Measurements from ENCODE around the gene CCDC157. TPM values are rescaled to one million over a fixed set of nuclear protein-coding genes. Genes with fewer than 3 reads are reported as not detected.
A peak's percentile ranks its signal among the peaks of the same experiment; 100 is the strongest.

CCDC157 gene
- total RNA-seq, 2 experiments from 2014 or later = 3.3 to 3.4 TPM

DNA sequence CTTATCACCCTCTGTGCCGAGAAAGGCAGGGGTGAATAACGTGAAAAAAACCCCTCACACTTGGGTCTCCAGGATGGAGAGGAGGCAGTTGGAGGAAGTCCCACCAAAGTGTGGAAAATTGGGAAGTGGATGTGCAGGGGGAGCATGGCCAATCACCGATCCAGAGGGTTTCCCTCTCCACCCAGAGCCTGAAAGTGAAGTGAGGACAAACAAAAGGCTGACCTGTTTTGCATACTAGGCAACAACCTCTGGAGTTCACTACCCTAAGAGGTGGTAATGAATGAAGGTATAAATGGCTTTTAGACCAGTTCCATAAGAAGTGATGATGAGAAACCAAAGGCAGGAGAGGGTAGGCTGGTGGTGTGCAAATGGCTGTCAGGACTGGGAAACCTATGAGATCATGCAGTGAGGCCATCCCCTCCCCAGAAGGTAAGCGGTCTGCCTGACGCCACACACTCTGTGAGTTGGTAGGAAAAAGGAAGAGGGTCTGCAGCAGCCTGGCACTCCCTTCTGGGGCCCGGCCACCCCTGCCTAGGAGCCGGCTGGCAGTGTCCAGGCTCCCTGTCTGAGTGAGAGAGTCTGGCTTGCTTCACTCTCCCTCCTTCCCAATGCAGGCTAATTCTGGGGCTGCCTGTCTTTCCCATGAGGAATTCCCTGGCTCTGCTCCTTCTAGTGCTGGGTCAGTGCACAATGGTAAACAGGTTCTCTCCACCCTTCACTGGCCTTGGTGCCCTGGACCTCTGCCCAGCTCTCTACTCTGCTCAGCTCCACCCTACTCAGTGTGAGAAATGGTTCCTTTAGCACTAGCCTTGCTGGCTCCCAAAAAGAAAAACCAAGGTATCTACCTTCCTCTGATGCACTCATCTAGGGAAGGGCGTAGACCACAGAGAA, 45.7 kb upstream of the CCDC157 start:
- CTCF ChIA-PET (ENCODE audit: unreplicated experiment) = no interaction called here
- no TSS peak for BruUV-seq (replicated peaks)
- POLR2A ChIA-PET = interaction anchor here (0.9 to 1.4 kb wide), 2 partner anchors 16 to 112 kb away, joined by 4 to 7 read pairs; partner anchors contain the start of gene TBC1D10A
- peaks cover 58% of the 10 kb centered on the region for H3K4me1 ChIP-seq (ENCODE audit: insufficient read depth, low read length, poor library complexity, severe bottlenecking)
- H3K9me3 ChIP-seq (ENCODE audit: low read length) = no peaks in the 10 kb centered on the region
- no peak overlapping the region for H3K4me3 ChIP-seq (ENCODE audit: low read depth, low read length, poor library complexity, severe bottlenecking)
- peak overlapping the region; percentile 33; the same call in 1 of the 2 replicates for H3K4me2 ChIP-seq (ENCODE audit: low read length)
- peaks cover 5% of the 10 kb centered on the region; the same call in 1 of the 2 replicates for H3K79me2 ChIP-seq (ENCODE audit: insufficient read depth, low read depth, low read length)
- no peak for DNase-seq (ENCODE audit: low spot score)
- no peaks in the 10 kb centered on the region for H3K9me2 ChIP-seq (ENCODE audit: insufficient read depth, low read length)
- H4K20me1 ChIP-seq (ENCODE audit: insufficient read depth, low read length) = no peaks in the 10 kb centered on the region
- H3K27ac ChIP-seq (ENCODE audit: low read depth, low read length, poor library complexity, severe bottlenecking) = no peak overlapping the region
- no peaks in the 10 kb centered on the region for H3K36me3 ChIP-seq (ENCODE audit: insufficient read depth, low read length)
- intact Hi-C loops (cut with micrococcal nuclease; ENCODE audit: unreplicated experiment) = no loop called here
- TF ChIP-seq, protein P1, sequence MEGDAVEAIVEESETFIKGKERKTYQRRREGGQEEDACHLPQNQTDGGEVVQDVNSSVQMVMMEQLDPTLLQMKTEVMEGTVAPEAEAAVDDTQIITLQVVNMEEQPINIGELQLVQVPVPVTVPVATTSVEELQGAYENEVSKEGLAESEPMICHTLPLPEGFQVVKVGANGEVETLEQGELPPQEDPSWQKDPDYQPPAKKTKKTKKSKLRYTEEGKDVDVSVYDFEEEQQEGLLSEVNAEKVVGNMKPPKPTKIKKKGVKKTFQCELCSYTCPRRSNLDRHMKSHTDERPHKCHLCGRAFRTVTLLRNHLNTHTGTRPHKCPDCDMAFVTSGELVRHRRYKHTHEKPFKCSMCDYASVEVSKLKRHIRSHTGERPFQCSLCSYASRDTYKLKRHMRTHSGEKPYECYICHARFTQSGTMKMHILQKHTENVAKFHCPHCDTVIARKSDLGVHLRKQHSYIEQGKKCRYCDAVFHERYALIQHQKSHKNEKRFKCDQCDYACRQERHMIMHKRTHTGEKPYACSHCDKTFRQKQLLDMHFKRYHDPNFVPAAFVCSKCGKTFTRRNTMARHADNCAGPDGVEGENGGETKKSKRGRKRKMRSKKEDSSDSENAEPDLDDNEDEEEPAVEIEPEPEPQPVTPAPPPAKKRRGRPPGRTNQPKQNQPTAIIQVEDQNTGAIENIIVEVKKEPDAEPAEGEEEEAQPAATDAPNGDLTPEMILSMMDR (conservative IDR thresholded peaks at IDR 0.05; ENCODE audit: low read length) = no peak
- no peak for TF ChIP-seq EZH2phosphoT487 (IDR thresholded peaks at IDR 0.05; ENCODE audit: borderline replicate concordance, low read depth, low read length)
- no peak overlapping the region for H2AFZ ChIP-seq (ENCODE audit: low read length)

DNA sequence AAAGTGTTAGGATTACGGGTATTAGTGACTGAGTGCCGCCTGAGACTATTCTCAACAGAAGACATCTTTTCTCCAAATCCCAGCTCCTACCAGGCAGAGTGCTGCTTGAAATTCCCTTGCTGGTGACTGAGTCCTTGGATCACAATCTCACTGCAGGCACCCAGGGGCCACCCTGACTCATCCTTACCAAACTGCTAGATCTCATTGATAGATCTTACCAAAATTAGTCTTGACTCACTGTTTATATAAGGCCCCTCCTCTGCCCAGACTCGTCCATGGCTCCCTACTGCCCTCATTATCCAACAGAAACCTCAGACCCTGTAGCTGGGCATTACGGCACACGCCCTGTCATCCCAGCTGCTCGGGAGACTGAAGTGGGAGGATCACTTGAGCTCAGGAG, 44.8 kb upstream of the CCDC157 start:
- TF ChIP-seq EZH2phosphoT487 (IDR thresholded peaks at IDR 0.05; ENCODE audit: borderline replicate concordance, low read depth, low read length) = no peak
- TF ChIP-seq, protein P1 (conservative IDR thresholded peaks at IDR 0.05; ENCODE audit: low read length) = no peak
- H2AFZ ChIP-seq (ENCODE audit: low read length) = no peak overlapping the region
- H4K20me1 ChIP-seq (ENCODE audit: insufficient read depth, low read length) = no peaks in the 10 kb centered on the region
- H3K4me2 ChIP-seq (ENCODE audit: low read length) = no peak overlapping the region
- H3K79me2 ChIP-seq (ENCODE audit: insufficient read depth, low read depth, low read length) = 0 out of 2 replicates have a peak, but pooled peaks cover 5% of the 10 kb centered on the region
- intact Hi-C loops (cut with micrococcal nuclease; ENCODE audit: unreplicated experiment) = no loop called here
- H3K27ac ChIP-seq (ENCODE audit: low read depth, low read length, poor library complexity, severe bottlenecking) = no peak overlapping the region
- H3K9me3 ChIP-seq (ENCODE audit: low read length) = no peaks in the 10 kb centered on the region
- H3K9me2 ChIP-seq (ENCODE audit: insufficient read depth, low read length) = no peaks in the 10 kb centered on the region
- peaks cover 48% of the 10 kb centered on the region for H3K4me1 ChIP-seq (ENCODE audit: insufficient read depth, low read length, poor library complexity, severe bottlenecking)
- ChIA-PET POLR2A (no interaction called here), CTCF (ENCODE audit: unreplicated experiment) (no interaction called here)
- no peak for DNase-seq (ENCODE audit: low spot score)
- no TSS peak for BruUV-seq (replicated peaks)
- H3K36me3 ChIP-seq (ENCODE audit: insufficient read depth, low read length) = no peaks in the 10 kb centered on the region
- H3K4me3 ChIP-seq (ENCODE audit: low read depth, low read length, poor library complexity, severe bottlenecking) = no peak overlapping the region

Data from OCI-LY7 (cell line).